Stimulated activated CD4-positive, alpha-beta T cell treated with anti-CD3 and anti-CD28 coated beads, Interleukin-1b, Interleukin-23, amount 100 ng/mL, for 4 hours (primary cell): ENCODE data around the gene WDR1.

Experiments used
- DNase-seq, 2 donors: peaks; one replicate each; pipeline ENCODE4 v3.0.0-alpha.2; 2020; ENCODE audit warnings: low read depth in 2 of 2

Gene WDR1

DNA sequence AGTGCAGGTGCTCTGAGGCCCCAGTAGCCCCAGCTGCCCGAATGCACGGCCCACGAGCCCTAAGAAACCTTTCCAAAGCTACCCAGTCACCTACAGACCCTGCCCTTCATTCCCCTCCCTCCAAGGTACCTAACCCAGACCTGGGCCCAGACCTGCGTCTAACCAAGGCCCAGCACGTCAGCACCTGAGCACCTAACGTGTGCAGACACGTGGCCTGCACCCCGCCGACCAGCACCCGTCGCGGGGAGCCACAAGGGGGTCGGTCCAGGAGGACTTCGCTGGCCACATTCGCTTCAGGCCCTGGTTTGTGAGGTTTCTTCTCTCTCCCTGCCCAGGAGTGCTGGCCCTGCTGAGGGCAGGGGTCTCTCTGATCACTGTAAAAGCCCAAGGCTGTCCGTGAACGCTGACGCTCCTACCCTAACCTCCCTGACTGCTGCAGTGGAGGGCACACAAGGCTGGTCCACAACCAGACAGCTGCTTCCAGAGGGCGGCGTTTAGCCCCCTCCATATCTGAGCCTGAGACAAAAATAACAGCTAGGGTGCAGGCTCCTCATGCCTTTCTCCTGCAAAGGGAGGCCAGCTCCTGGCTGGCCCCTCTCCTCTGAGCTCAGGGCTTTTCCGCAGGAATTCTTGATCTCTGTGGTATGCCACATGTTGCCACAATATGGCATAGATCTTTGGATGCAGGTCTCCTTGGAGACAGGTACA lies 31.8 kb downstream of the WDR1 start:
- no peak for DNase-seq

DNA sequence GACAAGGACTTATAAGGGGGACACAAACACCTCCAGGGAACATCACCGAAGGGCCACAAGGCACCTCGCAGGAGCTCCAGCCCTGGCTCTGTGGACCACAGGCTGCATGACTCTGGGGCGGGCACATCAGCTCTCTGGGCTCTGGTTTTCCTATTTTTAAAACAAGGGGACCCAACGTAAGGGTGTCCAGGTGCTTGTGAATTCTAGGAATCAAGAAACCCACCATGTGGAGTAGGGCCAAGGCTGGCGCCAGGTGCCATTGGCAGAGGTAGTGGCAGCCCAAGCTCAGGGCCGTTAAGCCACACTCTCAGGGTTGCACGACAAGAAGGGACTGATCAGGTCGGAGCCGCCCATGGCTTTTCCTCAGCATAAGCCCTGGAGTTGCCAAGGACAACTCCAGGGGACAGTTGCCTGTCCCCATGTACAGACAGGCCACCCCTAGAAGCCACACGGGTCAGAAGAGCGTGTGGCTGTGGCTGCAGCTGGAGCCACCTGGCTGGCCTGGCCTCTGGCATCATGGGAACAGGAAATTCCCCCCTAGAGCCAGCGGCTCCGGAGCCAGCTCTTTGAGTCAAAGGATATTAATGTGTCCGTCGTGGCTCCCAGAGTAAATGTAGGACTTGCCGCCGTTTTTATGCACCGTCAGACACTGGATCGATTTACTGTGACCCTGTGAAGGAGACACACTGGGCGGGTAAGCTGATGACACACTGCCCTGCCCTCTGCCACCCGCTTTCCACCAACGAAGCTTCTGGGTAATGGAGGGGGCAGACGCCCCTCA lies 32.5 kb downstream of the WDR1 start:
- no peak for DNase-seq

DNA sequence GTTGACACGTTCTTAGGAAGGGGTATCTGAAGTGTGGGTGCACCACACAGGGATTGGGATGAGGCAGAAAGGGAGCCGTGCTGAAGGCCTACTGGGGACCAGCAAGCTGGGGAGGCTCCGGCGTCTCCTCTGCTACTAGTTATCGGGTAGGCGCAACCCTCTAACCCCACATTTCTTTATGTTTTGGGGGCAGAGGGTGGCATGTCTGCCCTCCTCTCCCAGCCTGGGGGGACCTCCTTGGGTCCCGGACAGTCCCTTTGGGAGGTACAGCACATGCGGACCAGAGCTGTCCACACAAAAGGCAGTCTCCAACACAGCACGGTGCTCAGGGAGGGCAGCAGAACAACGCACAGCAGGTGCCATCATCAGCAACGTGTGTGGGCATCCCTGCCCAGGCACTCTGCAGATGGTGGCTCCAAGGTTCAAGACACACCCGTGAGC lies 33.2 kb downstream of the WDR1 start:
- no peak for DNase-seq

DNA sequence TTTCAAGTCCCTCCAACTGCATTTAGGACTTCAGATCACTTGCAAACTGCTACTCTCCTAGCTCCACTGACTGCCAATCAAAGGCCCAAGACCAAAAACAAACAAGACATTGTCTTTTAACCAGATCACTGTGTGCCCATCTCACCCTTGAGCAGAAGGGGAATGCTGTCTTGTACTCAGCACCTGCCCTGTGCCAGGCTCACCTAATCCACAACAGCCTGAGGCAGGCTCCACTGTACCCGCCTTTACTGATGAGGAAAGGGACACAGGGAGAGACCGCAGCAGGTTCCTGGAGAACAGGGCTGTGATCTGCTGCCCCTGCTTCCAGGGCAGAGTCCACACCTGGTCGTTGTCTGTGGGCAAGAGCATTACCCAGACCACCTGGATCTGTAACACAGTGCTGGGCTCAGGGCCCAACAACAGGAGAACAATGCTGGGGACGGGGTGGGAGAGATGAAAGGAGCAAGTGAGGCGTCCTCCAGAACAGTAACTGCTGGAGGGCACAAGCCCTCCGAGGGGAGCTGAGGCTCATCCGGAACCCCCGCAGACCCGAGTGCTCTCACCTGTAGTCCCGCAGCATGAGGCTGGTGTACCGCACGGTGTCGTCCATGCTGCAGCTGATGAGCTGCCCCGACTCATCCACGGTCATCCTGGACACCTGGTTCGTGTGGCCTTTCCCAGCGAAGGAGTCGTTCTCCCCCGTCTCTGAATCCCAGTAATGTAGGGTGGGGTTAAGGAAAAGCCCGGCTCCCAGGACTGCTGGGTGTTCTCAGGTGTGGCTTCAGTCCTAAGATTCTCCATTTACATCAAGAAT lies 33.9 kb downstream of the WDR1 start:
- DNase-seq = no peak

DNA sequence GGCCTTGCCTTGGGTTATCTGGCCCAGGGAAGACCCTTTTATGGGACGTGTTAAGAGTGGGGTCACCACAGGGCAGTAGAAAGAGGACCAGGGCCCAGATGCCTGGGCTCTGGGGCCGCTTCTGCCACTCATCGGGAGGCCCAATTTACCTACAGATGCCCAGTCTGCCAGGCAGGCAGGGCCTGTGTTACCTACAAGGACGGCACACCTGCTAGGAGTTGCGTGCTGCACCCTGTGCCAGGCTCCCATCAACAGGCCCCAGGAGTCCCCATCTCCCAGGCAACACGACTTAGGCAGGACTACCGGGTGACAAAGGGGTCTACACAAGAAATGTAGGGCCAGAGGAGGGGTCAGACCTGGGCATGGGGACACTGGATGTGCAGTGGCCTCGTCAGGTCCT lies 34.6 kb downstream of the WDR1 start:
- DNase-seq = no peak

DNA sequence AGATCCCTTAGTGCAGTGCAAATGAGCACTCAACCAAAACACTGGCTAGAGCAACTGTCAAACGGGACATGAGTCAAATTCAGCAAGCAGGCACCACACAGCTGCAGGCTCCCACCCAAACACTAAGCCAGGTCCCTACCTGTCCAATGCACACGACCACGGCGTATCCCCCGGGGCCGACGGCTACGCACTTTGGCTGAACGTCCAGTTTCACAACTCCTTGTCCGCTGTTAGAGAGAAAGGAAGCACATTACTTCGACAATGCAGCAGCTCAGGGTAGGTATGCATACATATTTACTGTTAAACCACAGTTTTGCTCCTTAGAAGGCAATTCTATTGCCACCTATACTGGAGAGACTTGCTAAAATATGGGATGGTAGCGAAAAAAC lies 35.4 kb downstream of the WDR1 start:
- DNase-seq = no peak

DNA sequence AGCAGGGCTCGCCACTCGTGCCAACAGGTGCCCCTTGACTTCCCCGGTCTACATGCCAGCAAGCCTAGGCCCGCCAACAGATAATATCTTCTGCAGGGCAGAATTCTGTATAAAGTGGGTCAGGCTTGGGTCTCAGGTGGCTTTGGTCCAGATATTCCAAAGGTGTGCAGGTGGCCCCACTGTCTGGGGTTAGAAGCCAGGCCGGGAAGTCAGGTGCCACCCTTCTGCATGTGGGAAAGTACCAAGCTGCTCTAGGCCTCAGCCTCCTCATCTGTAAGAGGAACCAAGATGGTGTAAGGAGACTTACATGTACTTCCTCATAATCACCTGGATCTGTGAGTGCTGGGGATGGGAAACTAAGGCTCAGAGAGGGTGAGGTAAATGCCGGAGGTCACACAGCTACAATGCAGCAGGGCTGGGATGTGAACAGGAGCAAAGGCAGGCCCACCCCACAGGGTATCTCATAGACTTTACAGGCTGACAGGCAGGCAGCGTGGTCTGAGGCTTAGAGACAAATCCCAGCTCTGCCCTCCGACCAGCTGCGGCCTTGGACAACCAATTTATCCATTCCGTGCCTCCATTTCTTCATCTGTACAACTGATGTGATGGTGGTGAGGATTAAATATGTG lies 35.9 kb downstream of the WDR1 start:
- no peak for DNase-seq

DNA sequence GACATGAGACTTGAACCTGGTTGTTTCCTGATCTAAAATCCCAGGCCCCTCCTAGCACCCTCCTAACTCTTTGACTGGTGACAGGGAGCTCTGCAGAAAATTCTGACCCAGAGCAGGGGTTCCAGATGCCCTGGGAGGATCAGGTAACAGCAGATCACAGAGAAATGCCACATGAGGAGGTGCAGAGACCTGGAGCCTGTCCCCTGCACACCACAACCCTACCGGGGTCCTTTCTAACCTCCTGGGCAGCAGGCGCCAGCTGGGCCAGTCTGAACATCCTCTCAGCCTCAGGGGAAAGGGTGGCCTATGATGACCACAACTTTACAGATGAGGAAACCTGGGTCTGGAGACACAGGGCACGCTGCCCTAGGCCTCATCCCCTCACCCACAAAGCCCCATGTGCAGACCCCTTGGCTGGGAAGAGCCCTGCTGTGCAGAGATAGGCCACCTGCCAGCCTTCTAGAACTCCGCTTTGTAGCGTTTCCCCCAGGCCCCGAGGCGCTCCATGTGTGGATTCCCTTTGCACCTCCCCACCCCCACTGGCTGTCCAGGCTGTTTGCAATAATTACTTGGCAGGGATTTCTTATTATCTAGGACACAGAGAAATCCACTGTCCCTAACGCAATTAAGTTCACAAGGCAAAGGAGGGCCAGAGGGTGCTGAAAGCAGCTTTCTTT lies 36.5 kb downstream of the WDR1 start:
- DNase-seq = no peak

DNA sequence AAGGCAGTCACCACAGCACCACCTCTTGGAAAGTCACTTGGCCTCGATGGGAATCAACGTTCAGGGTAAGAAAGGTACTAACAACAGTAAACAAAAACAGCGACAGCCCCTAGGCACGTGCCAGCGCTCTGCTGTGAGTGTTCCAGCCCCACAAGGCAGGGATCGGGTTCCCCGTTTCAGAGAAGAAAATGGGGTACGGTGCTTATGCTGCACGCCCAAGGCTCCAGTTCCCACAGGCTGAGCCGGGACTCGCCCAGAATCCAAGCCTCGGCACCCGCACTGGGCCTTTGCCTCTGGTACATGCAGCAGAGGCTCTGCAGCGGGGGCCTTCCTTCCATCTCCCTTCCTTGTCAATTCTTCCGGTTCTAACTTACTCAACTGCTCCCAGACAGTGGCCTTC lies 37.3 kb downstream of the WDR1 start:
- no peak for DNase-seq

DNA sequence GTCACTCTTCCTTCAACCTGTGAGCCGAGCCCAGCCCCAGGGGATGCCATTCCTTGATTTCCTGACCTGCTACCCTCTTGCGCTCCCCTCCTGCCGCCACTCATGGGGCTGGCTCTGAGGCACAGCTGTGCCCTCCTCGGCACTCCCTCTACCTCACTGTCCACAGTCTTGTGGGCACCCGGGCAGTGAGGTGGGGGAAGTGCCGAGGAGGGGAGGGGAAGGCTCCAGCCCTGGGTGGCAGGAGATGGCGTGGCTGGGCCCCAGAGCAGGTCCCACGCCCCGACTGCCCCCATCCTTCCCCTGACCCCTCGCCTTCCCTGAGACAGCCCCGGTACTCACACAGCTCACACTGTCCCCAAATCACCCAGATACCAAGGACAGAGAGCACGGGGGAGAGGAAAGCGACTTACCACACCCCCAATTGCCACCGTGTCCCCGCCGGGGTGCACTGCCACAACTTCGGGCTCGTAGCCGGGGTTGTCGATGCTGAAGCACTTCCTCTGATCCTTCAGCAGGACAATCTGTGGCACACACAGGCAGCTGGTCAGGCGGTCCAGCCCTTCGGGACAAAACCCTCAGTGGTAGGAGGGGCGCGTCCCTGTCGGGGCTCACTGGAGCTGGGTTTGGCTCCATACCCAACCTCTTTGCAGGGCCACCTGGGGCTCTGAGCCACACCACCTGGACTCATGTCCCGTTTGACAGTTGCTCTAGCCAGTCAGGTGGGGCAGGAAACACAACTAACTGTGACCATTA lies 37.9 kb downstream of the WDR1 start:
- DNase-seq = no peak

DNA sequence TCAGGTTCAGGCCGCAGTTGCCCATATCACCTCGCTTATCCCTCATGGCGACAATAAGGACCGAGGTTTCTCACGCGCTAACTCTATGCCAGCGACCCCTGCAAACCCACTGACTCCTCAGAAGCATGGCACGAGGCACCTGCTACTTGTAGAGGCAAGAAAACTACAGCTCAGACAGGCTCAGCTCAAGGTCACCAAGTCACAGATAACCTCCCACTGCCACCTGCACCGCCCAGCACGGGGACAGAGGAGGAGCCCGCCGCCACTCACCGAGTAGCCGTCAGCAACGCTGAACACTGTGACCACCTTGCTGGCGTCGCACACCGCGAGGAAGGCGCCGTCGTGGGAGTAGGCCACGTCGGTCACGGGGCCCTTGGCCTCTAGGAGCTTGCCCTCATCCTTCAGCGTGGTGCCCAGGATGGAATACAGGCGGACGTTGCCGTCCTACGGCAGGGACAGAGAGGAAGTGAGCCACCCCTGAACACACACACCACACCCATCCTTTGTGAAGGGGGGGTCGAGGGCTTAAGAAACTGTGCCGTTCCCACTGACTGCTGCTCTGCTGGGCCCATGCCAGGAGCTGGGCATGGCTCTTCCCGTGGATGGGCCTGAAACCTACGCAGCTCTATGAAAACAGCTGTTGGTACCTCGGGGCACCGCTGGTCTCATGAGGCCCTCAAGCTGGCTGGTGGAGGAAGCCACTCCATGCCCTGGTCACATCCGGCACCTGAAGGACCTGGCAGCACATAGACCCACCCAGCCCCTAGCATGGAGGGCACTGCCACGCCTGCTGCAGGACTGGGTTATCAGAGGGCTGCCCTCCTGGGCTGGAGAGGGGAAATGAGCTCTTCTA lies 38.9 kb downstream of the WDR1 start:
- DNase-seq = no peak

DNA sequence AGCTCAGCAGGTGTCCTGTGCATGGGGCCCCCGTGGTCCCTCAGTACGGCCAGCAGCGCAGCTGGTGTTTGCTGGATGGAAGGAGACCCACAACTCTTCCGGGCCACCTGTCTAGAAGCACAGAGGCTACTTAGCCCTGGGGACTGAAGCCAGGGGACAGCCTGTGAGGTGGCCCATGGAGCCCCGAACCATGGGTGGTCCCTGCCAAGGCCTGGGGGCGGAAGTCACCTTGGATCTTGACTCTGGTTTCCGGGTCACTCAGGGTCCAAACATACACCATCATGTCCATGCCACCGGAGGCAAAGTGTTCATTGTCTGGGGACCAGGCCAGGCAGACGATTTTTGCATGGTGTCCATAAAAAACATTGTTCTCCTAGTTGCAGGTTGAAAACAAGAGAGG lies 39.5 kb downstream of the WDR1 start:
- no peak for DNase-seq

DNA sequence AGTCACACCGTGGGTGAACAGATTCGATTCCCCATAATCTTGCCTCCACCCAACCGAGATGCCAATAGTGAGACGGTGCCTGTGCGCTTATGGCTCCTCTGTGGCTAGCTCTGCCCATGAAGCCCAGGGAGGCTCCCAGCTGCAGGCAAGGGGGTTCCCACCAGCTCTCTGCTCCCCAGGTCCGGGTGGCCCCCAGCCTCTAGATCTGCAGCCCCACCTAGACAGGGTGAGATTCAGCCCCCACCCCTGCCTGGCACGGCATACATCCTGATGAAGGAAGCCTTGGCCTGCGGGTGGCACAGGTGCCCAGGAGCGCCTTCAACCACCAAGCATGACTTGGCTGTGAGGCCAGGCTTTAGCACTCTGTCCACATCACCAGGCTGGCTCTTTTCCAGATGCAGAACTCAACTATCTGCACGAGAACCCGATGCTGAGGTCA lies 40.6 kb downstream of the WDR1 start:
- DNase-seq = no peak

DNA sequence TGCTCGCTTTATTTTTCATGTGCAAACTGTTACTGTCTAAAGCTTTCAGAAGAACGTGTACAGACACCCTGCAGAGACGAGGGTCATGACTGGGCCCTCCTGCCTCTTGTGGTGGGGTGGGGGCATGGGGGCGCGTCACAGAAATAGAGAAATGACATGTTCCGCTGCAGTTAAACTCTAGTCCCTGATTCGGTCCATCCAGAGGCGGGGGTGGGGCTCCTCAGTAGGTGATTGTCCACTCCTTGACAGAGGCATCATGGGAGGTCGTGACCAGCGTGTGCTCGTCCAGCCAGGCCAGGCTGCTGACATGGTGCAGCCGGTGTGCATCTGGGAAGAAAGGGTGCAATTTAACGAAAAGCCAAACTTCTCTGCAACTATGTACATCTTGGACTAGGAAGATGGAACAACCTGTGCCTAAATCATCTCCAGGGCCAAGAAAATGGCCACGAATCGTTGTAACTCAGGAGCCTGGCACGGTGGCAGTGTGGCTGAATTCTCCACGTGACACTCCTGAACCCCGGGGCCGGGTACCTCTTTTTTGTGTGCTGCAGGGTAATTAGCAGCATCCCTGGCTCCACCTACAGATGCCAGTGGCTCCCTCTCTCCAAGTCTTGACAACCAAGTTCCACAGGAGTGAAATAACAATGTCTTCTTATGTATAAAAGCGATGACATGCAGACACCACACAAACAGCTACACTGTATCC lies 41.3 kb downstream of the WDR1 start:
- no peak for DNase-seq

DNA sequence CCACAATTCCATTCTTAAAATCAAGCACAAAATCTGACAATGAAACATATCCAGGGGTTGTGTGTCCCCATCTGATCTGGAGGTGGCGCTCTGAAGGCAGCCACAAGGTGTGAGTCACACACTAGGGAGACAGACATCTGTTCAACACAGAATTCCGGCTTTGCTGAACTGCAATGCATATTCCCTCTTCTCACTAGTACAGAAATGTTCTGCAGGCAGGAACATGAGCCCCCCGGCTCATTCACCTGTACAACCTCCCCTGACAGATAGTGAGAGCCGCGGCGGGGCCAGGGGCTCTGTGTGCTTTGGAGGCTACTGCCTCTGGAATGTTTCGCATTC lies 41.9 kb downstream of the WDR1 start:
- no peak for DNase-seq

DNA sequence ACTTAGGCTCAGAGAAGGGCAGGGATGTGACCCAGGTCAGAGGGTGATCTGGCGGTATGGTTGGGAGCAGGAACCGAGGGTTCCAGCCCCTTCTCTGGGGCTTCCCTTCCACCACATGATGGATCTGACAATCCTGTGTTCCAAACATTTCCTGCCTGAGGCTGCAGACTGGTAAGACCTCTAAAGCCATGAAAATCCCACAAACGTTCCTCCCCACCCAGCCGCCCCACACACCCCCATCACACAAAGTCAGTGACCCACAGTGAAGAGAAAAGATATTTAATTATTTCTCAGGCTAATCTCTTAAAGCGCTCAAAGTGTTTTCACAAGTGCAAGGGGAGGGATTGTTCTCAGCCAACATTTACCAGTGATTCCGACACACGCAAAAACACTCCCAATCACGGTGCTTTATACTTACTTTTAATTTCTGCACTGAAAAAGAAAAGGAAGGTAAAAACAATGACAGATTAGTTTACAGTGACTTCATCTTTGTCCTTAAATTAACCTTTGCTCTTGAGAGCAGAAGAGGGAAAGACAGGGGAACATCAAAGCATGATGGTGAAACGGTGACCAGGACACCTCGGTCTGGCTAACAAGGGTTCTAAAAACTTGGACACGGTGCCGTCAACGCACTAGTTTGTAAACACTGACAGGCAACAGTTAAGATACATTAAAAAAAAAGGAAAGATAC lies 42.4 kb downstream of the WDR1 start:
- DNase-seq = no peak

DNA sequence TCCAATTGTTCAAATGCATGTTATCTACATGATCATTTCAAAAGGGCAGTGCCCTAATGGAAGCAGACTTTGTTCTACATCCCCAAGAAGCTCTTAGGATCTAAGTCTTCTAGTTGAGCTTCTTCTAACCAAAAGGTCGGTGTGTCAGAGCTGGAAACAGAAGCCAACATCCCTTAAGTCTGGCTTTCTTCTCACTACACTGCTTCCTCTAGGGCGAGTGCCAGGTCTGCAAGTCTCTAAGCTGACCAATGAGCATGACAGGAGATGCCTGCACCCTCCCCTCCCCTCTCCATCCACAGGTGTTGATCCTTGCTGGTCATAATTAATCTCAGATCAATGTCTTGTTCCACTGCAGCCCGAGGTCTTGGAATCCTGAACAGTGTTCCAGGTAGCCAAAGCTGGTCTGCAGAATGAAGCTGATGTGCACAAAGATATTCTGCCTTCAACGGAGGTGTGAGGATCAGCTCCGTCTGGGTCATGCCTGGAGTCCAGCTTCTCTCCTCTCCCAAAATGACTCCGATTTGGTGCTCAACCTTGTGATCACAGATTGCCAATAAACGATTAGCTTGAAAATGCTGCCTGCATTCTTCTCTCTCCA lies 44.1 kb downstream of the WDR1 start:
- DNase-seq = no peak

DNA sequence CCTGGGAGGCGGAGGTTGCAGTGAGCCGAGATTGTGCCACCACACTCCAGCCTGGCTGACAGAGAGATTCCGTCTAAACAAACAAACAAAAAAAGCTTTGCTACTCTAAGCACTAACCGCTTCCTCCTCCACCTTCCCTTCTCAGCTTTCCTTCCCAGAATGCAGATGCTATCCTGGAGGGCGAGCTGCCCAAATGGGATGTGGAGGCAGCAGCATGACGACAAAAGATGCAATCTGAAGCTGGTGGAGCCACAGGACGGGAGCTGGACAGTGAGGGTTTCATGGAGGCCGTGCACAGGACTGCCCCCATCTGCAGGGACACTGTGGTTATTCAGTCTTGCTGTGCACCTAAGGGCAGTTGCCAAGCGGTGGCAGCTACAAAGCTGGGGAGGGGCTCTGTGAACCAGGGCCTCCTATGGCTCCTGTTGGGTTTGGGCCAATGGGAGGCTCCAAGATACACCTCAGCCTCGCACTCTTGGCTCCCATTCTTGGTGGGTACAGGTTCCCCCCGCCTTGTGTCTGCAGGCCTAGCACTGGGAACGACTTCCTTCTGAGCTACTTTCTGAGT lies 47.4 kb downstream of the WDR1 start:
- DNase-seq = no peak
